ENCODE measurements around the gene PRKCG.

DNA sequence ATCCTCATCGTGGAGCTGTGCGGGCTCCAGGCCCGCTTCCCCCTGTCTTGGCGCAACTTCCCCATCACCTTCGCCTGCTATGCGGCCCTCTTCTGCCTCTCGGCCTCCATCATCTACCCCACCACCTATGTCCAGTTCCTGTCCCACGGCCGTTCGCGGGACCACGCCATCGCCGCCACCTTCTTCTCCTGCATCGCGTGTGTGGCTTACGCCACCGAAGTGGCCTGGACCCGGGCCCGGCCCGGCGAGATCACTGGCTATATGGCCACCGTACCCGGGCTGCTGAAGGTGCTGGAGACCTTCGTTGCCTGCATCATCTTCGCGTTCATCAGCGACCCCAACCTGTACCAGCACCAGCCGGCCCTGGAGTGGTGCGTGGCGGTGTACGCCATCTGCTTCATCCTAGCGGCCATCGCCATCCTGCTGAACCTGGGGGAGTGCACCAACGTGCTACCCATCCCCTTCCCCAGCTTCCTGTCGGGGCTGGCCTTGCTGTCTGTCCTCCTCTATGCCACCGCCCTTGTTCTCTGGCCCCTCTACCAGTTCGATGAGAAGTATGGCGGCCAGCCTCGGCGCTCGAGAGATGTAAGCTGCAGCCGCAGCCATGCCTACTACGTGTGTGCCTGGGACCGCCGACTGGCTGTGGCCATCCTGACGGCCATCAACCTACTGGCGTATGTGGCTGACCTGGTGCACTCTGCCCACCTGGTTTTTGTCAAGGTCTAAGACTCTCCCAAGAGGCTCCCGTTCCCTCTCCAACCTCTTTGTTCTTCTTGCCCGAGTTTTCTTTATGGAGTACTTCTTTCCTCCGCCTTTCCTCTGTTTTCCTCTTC, 8.0 kb upstream of the PRKCG start:
- TF ChIP-seq POLR2A (IDR thresholded peaks at IDR 0.05; ENCODE audit: low read length): no peak
- no peak for TF ChIP-seq GATA1 (IDR thresholded peaks at IDR 0.05; ENCODE audit: low read depth, low read length)

Data from erythroblast (primary cell).